Gastrocnemius medialis (tissue), 4 donors: ENCODE data around the gene KRT3.

Experiments used
- POLR2A ChIP-seq, 2 donors: fragments of 450-650 bp; IDR thresholded peaks; one replicate each; pipeline ENCODE4 v1.6.1; 2017; ENCODE audit warnings: antibody characterized with exemption in 2 of 2, mild to moderate bottlenecking in 2 of 2, moderate library complexity in 2 of 2
- TF ChIP-seq, protein P1 (sequence below), 5 experiments: fragments of 450-650 bp in 3 of 5; fragments of 200-600 bp in 2 of 5; sonication (generic) in 2 of 5; IDR thresholded peaks in 4 of 5; conservative IDR thresholded peaks in 1 of 5; 1 replicate in 4 of 5; 2 replicates in 1 of 5; pipeline ENCODE4 v1.5.1; 2016 to 2019; ENCODE audit warnings: antibody characterized with exemption in 5 of 5, mild to moderate bottlenecking in 3 of 5, moderate library complexity in 3 of 5

GRCh38 chr12:52787324-52788191, 8.4 kb downstream of the KRT3 start:
- TF ChIP-seq, protein P1, sequence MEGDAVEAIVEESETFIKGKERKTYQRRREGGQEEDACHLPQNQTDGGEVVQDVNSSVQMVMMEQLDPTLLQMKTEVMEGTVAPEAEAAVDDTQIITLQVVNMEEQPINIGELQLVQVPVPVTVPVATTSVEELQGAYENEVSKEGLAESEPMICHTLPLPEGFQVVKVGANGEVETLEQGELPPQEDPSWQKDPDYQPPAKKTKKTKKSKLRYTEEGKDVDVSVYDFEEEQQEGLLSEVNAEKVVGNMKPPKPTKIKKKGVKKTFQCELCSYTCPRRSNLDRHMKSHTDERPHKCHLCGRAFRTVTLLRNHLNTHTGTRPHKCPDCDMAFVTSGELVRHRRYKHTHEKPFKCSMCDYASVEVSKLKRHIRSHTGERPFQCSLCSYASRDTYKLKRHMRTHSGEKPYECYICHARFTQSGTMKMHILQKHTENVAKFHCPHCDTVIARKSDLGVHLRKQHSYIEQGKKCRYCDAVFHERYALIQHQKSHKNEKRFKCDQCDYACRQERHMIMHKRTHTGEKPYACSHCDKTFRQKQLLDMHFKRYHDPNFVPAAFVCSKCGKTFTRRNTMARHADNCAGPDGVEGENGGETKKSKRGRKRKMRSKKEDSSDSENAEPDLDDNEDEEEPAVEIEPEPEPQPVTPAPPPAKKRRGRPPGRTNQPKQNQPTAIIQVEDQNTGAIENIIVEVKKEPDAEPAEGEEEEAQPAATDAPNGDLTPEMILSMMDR (IDR thresholded peaks at IDR 0.05 in 4 of 5, conservative IDR thresholded peaks at IDR 0.05 in 1 of 5): no peak
- no peak for TF ChIP-seq POLR2A (IDR thresholded peaks at IDR 0.05)
